ENCODE results near the gene TUBGCP2. TPM values are rescaled to one million over a fixed set of nuclear protein-coding genes. Genes with fewer than 3 reads are reported as not detected.

TUBGCP2 gene
- total RNA-seq, 1 experiment from 2014 or later = 52.4 TPM

DNA sequence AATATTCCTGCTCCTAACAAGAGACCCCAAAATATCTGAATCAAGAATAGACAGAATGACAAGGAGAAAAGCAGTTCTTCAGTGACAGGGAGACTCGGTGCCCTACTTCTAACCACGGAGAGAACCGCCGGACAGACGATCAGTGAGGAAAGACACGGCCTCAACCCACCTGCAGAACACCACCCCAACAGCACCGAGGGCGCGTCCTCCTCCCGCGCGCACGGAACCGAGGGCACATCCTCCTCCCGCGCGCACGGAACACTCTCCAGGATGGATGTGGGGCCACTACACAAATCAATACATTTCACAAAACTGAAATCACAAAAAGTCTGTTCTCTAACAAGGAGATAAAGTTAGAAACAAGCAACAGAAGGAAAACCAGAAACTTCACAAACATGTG lies 22.3 kb downstream of the TUBGCP2 start:
- Histone ChIP-seq H4K5ac (ENCODE audit: insufficient read length, low read depth, low read length) (no peak overlapping the region), H4K91ac (ENCODE audit: insufficient read length, low read depth, low read length) (no peak overlapping the region), H3K4me2 (ENCODE audit: insufficient read depth, insufficient read length, low read length) (no peak overlapping the region), H3K18ac (ENCODE audit: insufficient read length, low read depth, low read length) (no peak overlapping the region), H3K4me1 (ENCODE audit: insufficient read depth, low read length) (no peaks in the 10 kb centered on the region), H2BK20ac (ENCODE audit: low read depth, low read length, poor library complexity, severe bottlenecking) (no peak overlapping the region), H2BK12ac (ENCODE audit: insufficient read length, low read depth, low read length) (no peak overlapping the region), H3K79me2 (ENCODE audit: insufficient read depth, low read length) (no peaks in the 10 kb centered on the region), H3K14ac (ENCODE audit: insufficient read depth, low read length) (no peak overlapping the region), H3K23me2 (ENCODE audit: insufficient read length, low read depth, low read length, poor library complexity, severe bottlenecking) (no peaks in the 10 kb centered on the region), H3K9me3 (ENCODE audit: control insufficient read depth, low read depth, low read length) (no peaks in the 10 kb centered on the region), H3T11ph (ENCODE audit: low read length) (no peak overlapping the region), H2BK5ac (ENCODE audit: insufficient read length, low read length) (no peak overlapping the region), H4K20me1 (ENCODE audit: control insufficient read depth, insufficient read depth, insufficient read length) (no peaks in the 10 kb centered on the region), H3K27me3 (ENCODE audit: insufficient read depth, low read length) (no peaks in the 10 kb centered on the region), H3K23ac (ENCODE audit: insufficient read length, low read depth, low read length) (no peak overlapping the region), H3K9ac (ENCODE audit: extremely low read depth, insufficient read length, low read length) (no peak overlapping the region), H3K4ac (ENCODE audit: low read depth, low read length) (no peak overlapping the region), H3K56ac (ENCODE audit: insufficient read length, low read depth, low read length) (no peak overlapping the region), H2AK5ac (ENCODE audit: insufficient read length, low read length) (no peak overlapping the region), H3K79me1 (ENCODE audit: insufficient read depth, low read depth, low read length, poor library complexity, severe bottlenecking) (no peaks in the 10 kb centered on the region), H2BK15ac (ENCODE audit: low read depth, low read length) (no peak overlapping the region), H2AFZ (ENCODE audit: low read length) (no peak overlapping the region), H3K27ac (ENCODE audit: insufficient read length, low read depth, low read length) (no peak overlapping the region), H2BK120ac (ENCODE audit: low read depth, low read length, poor library complexity, severe bottlenecking) (no peak overlapping the region), H4K8ac (replicated peaks; ENCODE audit: insufficient read length, low read depth, low read length) (no peak overlapping the region)
- H3K9me3 Mint-ChIP-seq = no peaks in the 10 kb centered on the region
- no peaks in the 10 kb centered on the region for H3K4me1 Mint-ChIP-seq
- no CpG with 5 or more reads among the region's 18 CpGs for WGBS (ENCODE audit: extremely low coverage, insufficient read length, low lambda C conversion rate)
- TF ChIP-seq, protein P1, sequence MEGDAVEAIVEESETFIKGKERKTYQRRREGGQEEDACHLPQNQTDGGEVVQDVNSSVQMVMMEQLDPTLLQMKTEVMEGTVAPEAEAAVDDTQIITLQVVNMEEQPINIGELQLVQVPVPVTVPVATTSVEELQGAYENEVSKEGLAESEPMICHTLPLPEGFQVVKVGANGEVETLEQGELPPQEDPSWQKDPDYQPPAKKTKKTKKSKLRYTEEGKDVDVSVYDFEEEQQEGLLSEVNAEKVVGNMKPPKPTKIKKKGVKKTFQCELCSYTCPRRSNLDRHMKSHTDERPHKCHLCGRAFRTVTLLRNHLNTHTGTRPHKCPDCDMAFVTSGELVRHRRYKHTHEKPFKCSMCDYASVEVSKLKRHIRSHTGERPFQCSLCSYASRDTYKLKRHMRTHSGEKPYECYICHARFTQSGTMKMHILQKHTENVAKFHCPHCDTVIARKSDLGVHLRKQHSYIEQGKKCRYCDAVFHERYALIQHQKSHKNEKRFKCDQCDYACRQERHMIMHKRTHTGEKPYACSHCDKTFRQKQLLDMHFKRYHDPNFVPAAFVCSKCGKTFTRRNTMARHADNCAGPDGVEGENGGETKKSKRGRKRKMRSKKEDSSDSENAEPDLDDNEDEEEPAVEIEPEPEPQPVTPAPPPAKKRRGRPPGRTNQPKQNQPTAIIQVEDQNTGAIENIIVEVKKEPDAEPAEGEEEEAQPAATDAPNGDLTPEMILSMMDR (conservative IDR thresholded peaks at IDR 0.05) = no peak
- H3K27ac Mint-ChIP-seq = no peak overlapping the region
- H3K27me3 Mint-ChIP-seq (ENCODE audit: low read depth) = no peaks in the 10 kb centered on the region
- H3K36me3 Mint-ChIP-seq (ENCODE audit: insufficient read depth in 1 of 3, low read depth in 3 of 3) = peaks cover 30 to 80% (median 77%) of the 10 kb centered on the region in 3 experiments; a peak in 6 of 7 replicates
- no peak for DNase-seq
- no peak overlapping the region for H3K4me3 Mint-ChIP-seq

Measured in H9 (cell line).